ENCODE data around the gene KIAA1549. TPM values are rescaled to one million over a fixed set of nuclear protein-coding genes. Genes with fewer than 3 reads are reported as not detected.

The KIAA1549 gene
- polyA plus RNA-seq, 1 donor, result 9.9 TPM

DNA sequence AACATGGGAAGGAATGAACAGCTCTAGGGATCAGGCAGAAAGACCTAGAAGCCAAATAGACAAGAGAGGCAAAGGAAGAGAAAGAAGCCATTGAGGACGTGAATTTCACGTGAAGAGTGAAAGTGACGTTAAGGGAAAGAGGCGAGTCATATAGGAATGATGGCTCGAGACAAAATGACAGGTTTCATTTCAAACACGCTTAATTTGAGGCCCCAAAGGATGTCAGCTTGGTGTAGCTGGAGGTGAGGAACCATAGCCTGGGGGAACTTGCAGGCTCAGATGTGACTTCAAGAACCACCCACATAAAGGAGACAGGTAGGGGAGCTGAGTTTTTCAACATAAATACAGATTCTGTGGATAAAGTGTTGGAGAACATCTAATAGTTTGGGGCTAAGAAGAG, 98.9 kb downstream of the KIAA1549 start:
- DNase-seq (ENCODE audit: low read depth), result no peak

- DNase-seq (ENCODE audit: low read depth), result no peak
Observed at GRCh38 chr7:138881579-138882188, 99.5 kb downstream of the KIAA1549 start.

- no peak for DNase-seq (ENCODE audit: low read depth)
Observed at GRCh38 chr7:138880881-138881578, 100.2 kb downstream of the KIAA1549 start.

DNA sequence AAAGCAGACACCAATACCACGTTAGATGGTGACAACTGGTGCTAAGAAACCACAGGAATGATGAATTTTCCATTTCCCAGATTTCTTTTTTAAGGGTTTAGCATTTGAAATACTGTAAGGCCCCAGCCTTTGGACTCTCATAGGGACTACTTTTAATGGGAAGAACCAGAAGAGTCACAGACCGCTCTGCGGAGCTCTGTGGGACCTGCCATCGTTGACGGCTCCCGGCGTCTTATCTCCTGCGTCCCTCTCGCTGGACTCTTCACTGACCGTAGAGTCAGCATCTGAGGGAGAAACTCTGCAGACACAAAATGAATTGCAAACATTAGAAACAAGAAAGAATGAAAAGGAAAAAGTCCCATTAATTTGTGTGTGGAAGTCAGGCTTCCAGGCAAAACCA, 101.8 kb downstream of the KIAA1549 start:
- no peak for DNase-seq (ENCODE audit: low read depth)

- DNase-seq (ENCODE audit: low read depth), result no peak
Observed at GRCh38 chr7:138878856-138879255, 102.3 kb downstream of the KIAA1549 start.

GRCh38 chr7:138878051-138878450, 103.1 kb downstream of the KIAA1549 start:
- no peak for DNase-seq (ENCODE audit: low read depth)

GRCh38 chr7:138876326-138876725, 104.9 kb downstream of the KIAA1549 start:
- no peak for DNase-seq (ENCODE audit: low read depth)

DNA sequence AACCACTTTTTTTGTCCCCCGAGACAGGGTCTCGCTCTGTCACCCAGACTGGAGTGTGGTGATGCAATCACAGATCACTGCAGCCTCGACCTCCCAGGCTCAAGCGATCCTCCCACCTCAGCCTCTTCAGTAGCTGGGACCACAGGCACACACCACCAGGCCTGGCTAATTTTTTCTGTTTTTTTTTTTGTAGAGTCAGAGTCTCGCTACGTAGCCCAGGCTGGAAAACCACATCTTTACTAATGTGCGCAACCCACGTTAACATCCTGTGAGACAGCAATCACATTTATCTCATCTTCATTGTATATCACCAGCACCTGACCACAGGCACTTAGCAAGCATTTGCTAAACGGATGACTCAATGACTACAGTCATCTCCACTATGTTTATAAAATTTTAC, 105.4 kb downstream of the KIAA1549 start:
- DNase-seq (ENCODE audit: low read depth), result no peak

DNA sequence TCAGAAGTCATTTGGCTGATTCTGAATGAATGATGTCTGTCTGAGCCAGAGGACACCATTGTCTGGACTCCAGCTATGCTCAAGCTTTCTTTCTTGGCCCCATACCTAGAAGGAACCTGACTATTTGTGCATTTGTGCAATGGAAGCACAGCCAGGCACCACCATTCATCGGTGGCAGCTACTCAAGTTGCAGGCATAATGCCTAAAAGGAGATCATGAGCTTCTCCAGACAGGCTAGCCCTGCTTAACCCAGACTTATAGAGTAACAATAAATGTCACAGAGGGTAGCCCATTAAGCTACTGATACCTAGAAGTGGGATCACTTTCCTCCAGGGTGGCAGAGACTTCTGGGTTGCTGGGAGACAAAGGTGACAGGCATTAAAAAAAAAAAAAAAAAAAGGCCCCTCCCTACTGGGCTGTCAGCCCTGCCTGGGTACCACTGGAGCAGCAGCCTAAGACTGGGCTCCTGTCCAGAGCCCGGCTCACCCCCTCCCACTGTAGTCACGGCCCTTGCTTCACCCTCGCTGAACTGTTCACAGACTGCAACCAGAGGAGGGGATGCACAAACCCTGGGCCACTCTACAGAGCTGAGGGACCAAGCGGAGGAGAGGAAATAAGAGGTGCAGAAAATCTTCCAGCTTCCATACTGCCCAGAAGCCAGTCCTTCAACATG, 107.8 kb downstream of the KIAA1549 start:
- DNase-seq (ENCODE audit: low read depth), result no peak

DNA sequence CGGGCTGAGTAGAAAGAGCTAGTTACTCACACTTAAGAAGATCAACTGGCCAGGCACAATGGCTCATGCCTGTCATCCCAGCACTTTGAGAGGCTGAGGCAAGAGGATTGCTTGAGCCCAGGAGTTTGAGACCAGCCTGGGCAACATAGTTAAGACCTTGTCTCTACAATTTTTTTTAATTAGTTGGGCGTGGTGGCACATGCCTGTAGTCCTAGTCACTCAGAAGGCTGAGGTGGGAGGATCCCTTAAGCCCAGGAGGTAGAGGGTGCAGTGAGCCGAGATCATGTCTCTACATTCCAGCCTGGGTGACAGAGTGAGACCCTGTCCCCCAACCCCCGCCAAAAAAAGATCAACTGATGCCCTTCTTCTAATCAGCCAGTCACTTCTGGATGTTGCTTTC, 108.6 kb downstream of the KIAA1549 start:
- no peak for DNase-seq (ENCODE audit: low read depth)

DNA sequence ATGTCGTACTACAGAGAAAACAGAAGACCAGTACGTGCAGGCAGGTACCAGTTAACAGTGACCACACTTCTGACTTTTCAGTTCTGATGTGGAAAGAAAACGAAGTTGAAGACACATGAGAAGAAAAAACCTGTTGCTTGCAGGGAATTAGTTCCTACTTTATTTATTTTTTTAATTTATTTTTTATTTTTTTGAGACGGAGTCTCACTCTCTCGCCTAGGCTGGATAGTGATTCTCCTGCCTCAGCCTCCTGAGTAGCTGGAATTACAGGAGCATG, 109.4 kb downstream of the KIAA1549 start:
- no peak for DNase-seq (ENCODE audit: low read depth)

DNA sequence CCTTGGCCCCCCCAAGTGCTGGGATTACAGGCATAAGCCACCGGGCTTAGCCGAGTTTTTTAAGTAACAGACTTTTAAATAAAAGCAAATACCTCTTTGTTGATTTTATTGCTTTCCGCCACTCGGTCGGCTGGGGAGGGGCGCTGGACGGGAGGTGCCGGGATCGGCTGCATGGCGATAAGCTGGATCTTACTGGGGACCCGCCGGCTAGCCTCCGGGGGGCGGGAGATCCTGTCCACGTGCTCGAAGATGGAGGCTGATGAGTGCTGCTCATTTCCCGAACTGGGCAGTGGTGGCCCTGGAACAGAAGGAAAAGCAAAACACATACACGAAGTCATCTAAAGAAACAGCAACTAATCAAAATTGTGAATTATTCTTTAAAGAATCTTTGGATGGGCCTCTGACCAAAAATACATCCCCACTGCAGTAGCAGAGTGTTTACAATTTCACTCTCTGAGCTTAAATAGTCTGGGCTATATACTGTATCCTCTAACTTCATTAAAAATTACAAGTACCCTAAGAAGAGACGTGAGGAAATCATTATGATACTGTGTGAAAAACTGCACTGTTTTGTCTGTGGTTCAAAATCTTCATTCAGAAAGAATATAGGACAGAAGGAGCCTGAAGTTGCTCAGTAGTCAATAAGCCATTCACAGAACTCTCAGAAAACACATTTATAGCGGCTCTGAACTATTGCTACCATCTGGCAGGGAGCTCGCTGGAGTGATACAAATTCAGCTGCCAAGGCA, 110.0 kb downstream of the KIAA1549 start:
- no peak for DNase-seq (ENCODE audit: low read depth)

GRCh38 chr7:138869353-138869752, 111.8 kb downstream of the KIAA1549 start:
- no peak for DNase-seq (ENCODE audit: low read depth)

GRCh38 chr7:138868711-138869110, 112.5 kb downstream of the KIAA1549 start:
- DNase-seq (ENCODE audit: low read depth), result no peak

DNA sequence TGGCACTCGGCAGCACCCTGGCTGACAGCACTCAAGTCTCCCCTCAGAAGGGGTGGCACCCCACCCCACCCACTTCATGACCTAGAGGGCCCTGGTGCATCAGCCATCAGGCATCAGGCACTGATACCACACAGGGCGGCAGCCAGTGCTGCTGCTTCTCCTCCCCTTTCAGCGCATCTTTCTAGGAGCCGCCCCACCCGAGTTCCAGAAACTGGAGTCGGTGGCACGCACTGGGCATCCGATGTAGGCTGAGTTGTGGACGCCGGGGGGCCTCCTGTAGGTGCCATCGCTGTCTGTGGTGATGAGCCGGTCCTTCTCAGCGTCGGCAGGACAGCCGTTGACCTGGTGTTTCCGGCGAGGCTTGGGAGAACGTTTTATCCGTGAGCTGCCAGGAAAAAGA, 113.4 kb downstream of the KIAA1549 start:
- no peak for DNase-seq (ENCODE audit: low read depth)

DNA sequence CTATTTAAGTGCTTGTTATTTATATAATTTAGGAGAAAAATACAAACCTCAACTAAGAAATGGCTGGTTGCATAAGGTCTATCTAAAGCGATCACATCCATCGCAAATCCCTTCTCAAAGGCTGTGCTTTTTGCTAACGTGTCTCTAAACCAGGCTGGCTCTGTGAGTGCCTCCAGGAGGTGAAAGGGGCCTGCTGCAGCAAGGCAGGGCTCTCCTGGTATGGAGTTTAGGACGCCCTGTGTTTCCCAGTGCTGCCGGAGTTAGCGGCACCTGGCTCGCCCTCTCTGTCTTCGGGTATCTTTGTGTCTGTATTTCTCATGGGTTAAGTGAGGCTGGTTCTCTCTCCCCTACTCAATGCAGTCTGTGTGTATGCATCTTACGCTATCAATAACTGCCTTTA, 114.8 kb downstream of the KIAA1549 start:
- no peak for DNase-seq (ENCODE audit: low read depth)

DNA sequence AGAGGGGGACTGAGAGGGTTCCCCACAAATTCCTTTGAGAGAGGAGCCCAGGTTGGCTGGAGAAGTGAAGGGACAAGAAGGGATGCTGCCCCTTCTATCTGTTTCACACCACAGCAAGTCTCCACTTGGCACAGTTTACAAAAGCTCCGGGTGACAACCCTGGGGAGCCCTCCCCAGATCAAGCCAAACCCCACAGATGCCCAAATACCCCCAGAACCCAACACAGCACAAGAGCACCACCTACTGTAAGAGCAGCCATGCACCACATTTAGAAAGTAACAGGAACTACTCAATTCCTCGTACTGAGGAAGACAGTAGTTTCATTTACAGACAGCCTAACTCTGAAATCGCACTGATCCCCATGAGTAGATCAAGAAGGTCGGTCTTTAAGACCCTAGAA, 115.3 kb downstream of the KIAA1549 start:
- DNase-seq (ENCODE audit: low read depth), result no peak

DNA sequence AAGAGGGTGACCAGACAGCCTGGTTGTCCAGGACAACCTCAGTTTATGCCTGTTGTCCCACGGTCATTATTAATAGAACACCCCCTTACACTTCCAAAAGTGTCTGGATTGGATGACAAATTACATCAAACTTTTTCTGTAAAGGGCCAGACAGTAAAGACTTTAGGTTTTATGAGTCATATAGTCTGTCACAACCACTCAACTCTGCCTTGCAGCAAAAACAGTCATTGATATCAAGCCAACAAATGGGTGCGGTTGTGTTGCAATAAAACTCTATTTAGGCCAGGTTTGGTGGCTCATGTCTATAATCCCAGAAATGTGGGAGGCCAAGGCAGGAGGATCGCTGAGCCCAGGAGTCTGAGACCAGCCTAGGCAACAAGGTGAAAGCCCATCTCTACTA, 116.5 kb downstream of the KIAA1549 start:
- DNase-seq (ENCODE audit: low read depth), result no peak

- DNase-seq (ENCODE audit: low read depth), result no peak
Observed at GRCh38 chr7:138863931-138864330, 117.3 kb downstream of the KIAA1549 start.

DNA sequence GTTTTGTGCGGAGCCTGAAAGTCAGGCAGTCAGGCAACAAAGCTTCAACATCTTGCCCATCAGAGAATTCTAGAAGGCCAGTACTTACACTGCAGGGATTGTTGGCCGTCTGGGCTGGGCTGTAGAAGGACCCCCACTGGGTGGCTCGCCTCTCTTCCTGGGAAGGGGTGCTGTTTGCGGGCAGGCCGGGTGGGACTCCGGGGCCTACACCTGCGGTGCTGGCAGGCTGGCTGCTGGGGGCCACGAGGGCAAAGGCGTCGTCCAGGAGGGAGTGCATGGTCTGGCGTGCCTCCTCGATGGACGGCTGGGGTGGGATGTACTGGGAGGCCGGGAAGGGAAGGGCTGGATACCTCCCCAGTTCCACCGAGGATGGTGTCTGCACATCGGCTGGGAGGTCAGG, 120.1 kb downstream of the KIAA1549 start:
- DNase-seq (ENCODE audit: low read depth), result no peak

DNA sequence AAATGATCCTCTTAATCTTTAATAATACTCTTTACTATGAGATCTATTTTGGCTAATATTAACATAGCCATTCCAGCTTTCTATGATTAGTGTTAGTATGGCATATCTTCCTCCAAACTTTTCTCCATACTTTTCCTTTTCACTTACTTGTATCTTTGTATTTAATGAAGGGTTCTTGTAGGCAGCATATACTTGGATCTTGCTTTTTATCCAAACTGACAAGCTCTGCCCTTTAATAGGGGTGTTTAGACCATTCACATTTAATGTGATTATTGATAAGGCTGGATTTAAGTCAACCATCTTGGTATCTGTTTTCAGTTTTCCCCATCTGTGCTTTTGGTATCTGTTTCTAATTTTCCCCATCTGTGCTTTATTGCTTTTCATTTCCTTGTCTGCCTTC, 123.5 kb downstream of the KIAA1549 start:
- no peak for DNase-seq (ENCODE audit: low read depth)

DNA sequence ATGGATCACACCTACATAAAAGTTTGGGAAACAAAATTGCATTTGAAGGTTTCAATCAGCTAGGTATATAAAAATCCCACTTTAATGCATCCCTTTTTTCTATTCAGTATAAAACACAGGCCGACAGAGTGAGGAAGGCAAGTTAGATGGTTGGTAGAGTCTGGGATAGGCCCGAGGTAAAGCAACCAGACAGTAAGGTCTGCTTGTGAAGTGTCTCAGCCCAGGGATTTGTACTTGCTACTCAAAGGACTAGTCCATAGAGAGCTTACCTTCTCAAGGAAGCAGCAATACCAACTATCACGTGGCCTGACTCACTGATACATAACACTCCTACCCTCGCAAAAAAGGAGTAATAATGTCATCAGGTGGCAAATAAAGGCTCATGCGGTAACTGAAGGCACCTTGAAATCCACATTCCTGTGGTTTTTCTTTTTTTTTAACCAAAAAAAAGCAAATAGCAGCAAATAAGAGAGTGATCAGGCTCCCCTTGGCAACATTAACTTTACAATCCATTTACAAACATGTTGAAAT, 127.0 kb downstream of the KIAA1549 start:
- DNase-seq (ENCODE audit: low read depth), result no peak

All from forelimb muscle (tissue), 1 donor.